GM21423 (cell line): ENCODE data around the gene CTSZ.
"Not testable (repeated sequence)": the region's sequence is repeated elsewhere in the genome, so short reads cannot be mapped to it uniquely, and the experiment has no call there.

ENCODE experiments used
- ATAC-seq: cut with Tn5 transposase; IDR thresholded peaks from one replicate; pipeline ENCODE4 v1.9.1; 2021; ENCODE audit warnings: mild to moderate bottlenecking, moderate library complexity; ENCODE audit not compliant: unreplicated experiment

Gene CTSZ

DNA sequence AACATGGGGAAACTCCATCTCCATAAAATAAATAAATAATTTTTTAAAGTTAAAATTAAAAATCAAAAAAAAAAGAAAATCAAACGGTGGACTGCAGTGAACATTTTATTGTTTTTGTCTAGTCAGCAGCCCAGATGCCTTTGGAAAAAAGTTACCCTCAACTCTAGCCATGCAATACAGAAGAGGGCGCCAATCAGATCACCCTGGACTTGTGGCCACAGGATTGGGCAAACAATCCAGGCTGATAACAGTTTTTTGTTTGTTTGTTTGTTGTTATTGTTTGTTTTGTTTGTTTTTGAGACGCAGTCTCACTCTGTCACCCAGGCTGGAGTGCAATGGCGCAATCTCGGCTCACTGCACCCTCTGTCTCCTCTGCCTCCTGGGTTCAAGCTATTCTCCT lies 56.5 kb downstream of the CTSZ start:
- no peak for ATAC-seq

DNA sequence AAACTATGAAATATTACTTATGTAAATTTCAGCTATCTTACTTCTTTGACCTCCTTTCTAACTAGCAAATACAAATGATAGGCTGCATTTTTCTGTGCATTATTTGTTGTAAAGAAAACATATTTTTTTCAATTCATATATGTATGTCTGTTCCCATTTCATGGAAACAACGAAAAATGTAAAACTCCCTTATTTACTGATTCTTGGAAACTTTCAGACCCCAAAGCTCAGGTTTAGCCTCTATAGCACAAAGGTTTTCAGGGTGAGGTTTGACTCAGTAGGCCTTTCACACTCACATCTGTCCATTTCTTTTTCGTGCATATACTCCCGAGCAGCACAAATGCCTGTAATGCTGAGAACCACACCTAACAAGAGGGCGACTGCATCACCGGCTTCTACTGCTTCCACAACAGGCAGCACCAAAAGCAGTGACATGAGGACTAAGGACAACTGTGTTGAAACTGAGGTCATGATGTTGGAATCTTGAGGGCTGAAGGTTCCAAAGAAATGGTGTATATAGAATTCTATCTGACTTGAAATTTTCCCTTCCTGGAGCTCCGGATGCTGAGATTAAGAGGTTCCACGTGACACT lies 59.2 kb downstream of the CTSZ start:
- not testable (repeated sequence) for ATAC-seq

DNA sequence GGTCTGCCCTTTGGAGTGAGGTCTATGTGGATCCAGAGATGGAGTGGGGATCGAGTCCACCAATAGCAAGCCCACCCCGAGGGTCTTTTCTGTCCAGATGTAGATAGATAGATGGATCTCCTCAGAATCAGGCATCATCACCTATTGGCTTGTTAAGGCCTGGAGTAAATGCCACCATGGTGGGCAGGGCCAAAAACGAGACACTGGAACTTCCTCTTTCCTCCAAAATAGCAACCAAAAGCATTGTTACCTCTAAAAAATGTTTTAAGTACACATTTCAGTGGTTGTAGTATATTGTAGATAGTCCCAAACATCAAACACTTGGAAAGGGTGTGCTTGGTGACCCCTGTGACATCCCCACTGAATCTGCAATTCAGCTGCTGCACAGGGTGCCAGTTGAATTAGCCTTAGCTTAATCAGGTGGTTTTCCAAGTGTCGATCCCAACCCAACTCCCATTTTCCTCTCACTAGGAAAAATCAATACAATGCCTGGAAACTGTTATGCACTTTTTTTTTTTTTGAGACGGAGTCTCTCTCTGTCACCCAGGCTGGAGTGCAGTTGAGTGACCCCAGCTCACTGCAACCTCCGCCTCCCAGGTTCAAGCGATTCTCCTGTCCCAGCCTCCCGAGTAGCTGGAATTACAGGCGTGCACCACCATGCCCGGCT lies 61.0 kb downstream of the CTSZ start:
- ATAC-seq = no peak
